GM12891 (cell line): ENCODE results near the gene SNX8.

ENCODE experiments used
- PAX5 ChIP-seq: IDR thresholded peaks from 2 replicates; pipeline ENCODE4 v1.6.1; 2011; ENCODE audit warnings: low read length, moderate library complexity, mild to moderate bottlenecking; ENCODE audit not compliant: insufficient read depth, severe bottlenecking
- POLR2A ChIP-seq: IDR thresholded peaks from 2 replicates; pipeline ENCODE4 v1.6.1; 2011; ENCODE audit warnings: low read depth, low read length, control low read depth
- POLR2AphosphoS5 ChIP-seq: IDR thresholded peaks from 2 replicates; pipeline ENCODE4 v1.6.1; 2011; ENCODE audit warnings: low read depth, low read length, control low read depth
- SPI1 ChIP-seq: IDR thresholded peaks from 2 replicates; pipeline ENCODE4 v1.6.1; 2011; ENCODE audit warnings: low read depth, low read length, control low read depth
- TAF1 ChIP-seq: IDR thresholded peaks from 2 replicates; pipeline ENCODE4 v1.6.1; 2011; ENCODE audit warnings: low read depth, low read length, control low read depth

- TF ChIP-seq POLR2A (no peak), POLR2AphosphoS5 (no peak), TAF1 (no peak), PAX5 (no peak), SPI1 (no peak)
Measured at GRCh38 chr7:2210551-2211258, 103.5 kb downstream of the SNX8 start.
